CD14-positive monocyte (primary cell): Measurements from ENCODE around the gene HNRNPLL. TPM values are rescaled to one million over a fixed set of nuclear protein-coding genes. Genes with fewer than 3 reads are reported as not detected.

Source experiments
- DNase-seq, 3 donors: peaks; one replicate each; pipeline ENCODE4 v3.0.0-alpha.2; 2011 to 2022
- H2AFZ ChIP-seq: 2 replicates; pipeline ENCODE4 v1.6.0; 2012; ENCODE audit warnings: mild to moderate bottlenecking, low read depth, low read length, inconsistent platforms; ENCODE audit not compliant: insufficient read depth, poor library complexity, severe bottlenecking
- H3K27ac ChIP-seq, 2 donors: 1 replicate in 1 of 2; 2 replicates in 1 of 2; pipeline ENCODE4 v1.5.1; 2012 to 2013; ENCODE audit warnings: low read length in 2 of 2, control low read depth in 1 of 2, inconsistent platforms in 1 of 2, low read depth in 1 of 2, mild to moderate bottlenecking in 1 of 2
- H3K27me3 ChIP-seq, 2 donors: one replicate each; pipeline versions ENCODE4 v1.6.0 to v1.6.1; 2011 to 2013; ENCODE audit warnings: low read length in 2 of 2; ENCODE audit not compliant: control insufficient read depth in 2 of 2, insufficient read depth in 2 of 2
- H3K36me3 ChIP-seq, 2 donors: replicated peaks in 1 of 2; 1 replicate in 1 of 2; 2 replicates in 1 of 2; pipeline versions ENCODE4 v1.5.1 to v1.6.1; 2012 to 2013; ENCODE audit warnings: low read length in 2 of 2, control low read depth in 1 of 2, inconsistent platforms in 1 of 2, mild to moderate bottlenecking in 1 of 2; ENCODE audit not compliant: insufficient read depth in 2 of 2, control insufficient read depth in 1 of 2
- H3K4me1 ChIP-seq, 2 donors: 1 replicate in 1 of 2; 2 replicates in 1 of 2; pipeline versions ENCODE4 v1.5.1 to v1.6.1; 2012 to 2013; ENCODE audit warnings: low read length in 2 of 2, control low read depth in 1 of 2, inconsistent platforms in 1 of 2, mild to moderate bottlenecking in 1 of 2, moderate library complexity in 1 of 2; ENCODE audit not compliant: insufficient read depth in 2 of 2, control insufficient read depth in 1 of 2
- H3K4me2 ChIP-seq: replicated peaks from 2 replicates; pipeline ENCODE3; 2012; ENCODE audit warnings: low read length, moderate library complexity, mild to moderate bottlenecking; ENCODE audit not compliant: poor library complexity, severe bottlenecking; ENCODE audit errors: extremely low read depth
- H3K4me3 ChIP-seq, 3 experiments: fragments of 200-600 bp in 1 of 3; sonication (generic) in 1 of 3; replicated peaks in 1 of 3; 1 replicate in 2 of 3; 2 replicates in 1 of 3; pipeline ENCODE4 v1.5.1; 2011 to 2013; ENCODE audit warnings: low read length in 3 of 3, mild to moderate bottlenecking in 3 of 3, control low read depth in 2 of 3, low read depth in 2 of 3, inconsistent platforms in 1 of 3, moderate library complexity in 1 of 3
- H3K79me2 ChIP-seq: 2 replicates; pipeline ENCODE4 v1.6.0; 2012; ENCODE audit warnings: mild to moderate bottlenecking, control low read depth, inconsistent platforms, low read length, moderate library complexity; ENCODE audit not compliant: insufficient read depth
- H3K9ac ChIP-seq: 2 replicates; pipeline ENCODE4 v1.6.0; 2017; ENCODE audit warnings: low read length, mild to moderate bottlenecking; ENCODE audit not compliant: insufficient read depth, poor library complexity, severe bottlenecking
- H3K9me3 ChIP-seq, 2 donors: replicated peaks in 1 of 2; 1 replicate in 1 of 2; 2 replicates in 1 of 2; pipeline versions ENCODE4 v1.5.1 to v1.6.1; 2012 to 2013; ENCODE audit warnings: low read length in 2 of 2, control low read depth in 1 of 2; ENCODE audit not compliant: control insufficient read depth in 1 of 2, insufficient read depth in 1 of 2
- H4K20me1 ChIP-seq: 2 replicates; pipeline ENCODE4 v1.6.0; 2012; ENCODE audit warnings: mild to moderate bottlenecking, low read length, control low read depth, moderate library complexity; ENCODE audit not compliant: insufficient read depth
- H3K27ac Mint-ChIP-seq, 7 donors: one replicate each; pipeline ENCODE4 v1.8.0; 2020; ENCODE audit warnings: mild to moderate bottlenecking in 7 of 7, mixed read lengths in 7 of 7, moderate library complexity in 6 of 7, inconsistent platforms in 2 of 7
- H3K27me3 Mint-ChIP-seq, 3 donors: one replicate each; pipeline ENCODE4 v1.8.0; 2021 to 2022; ENCODE audit warnings: low read depth in 3 of 3, mild to moderate bottlenecking in 3 of 3, mixed read lengths in 3 of 3, moderate library complexity in 3 of 3, inconsistent platforms in 1 of 3
- H3K36me3 Mint-ChIP-seq, 2 donors: one replicate each; pipeline ENCODE4 v1.8.0; 2020; ENCODE audit warnings: mixed read lengths in 2 of 2, inconsistent platforms in 1 of 2, mild to moderate bottlenecking in 1 of 2
- H3K4me1 Mint-ChIP-seq: one replicate; pipeline ENCODE4 v1.8.0; 2020; ENCODE audit warnings: mild to moderate bottlenecking, mixed read lengths
- H3K4me3 Mint-ChIP-seq, 2 donors: one replicate each; pipeline ENCODE4 v1.8.0; 2020; ENCODE audit warnings: mild to moderate bottlenecking in 2 of 2, mixed read lengths in 2 of 2, moderate library complexity in 1 of 2
- H3K9me3 Mint-ChIP-seq, 7 donors: one replicate each; pipeline ENCODE4 v1.8.0; 2020 to 2022; ENCODE audit warnings: mixed read lengths in 7 of 7, mild to moderate bottlenecking in 6 of 7, moderate library complexity in 6 of 7, inconsistent platforms in 2 of 7
- CTCF ChIP-seq: fragments of 200-600 bp; IDR thresholded peaks from one replicate; pipeline ENCODE4 v1.8.0; 2022; ENCODE audit warnings: antibody characterized with exemption, mild to moderate bottlenecking
- WGBS: methylation state at CpG from one replicate; pipeline ENCODE4 v1.1.5; 2013; ENCODE audit warnings: missing lambda C conversion rate; ENCODE audit not compliant: insufficient coverage; 5-methylcytosine and 5-hydroxymethylcytosine counted together
- intact Hi-C, 2 donors: fragments of 100-400 bp; cut with micrococcal nuclease; formaldehyde crosslinking; loops; one replicate each; pipeline versions ENCODE4 v1.15.0 to v1.15.1; 2023
- polyA plus RNA-seq, 3 donors: library from polyadenylated mRNA; depleted of rRNA in 1 of 3; unstranded in 2 of 3; stranded (reverse) in 1 of 3; fragments of 300-500 nt in 2 of 3; fragments of >200 nt in 1 of 3; fragmentation: Illumina TruSeq in 2 of 3; gene quantifications; 1 replicate in 2 of 3; 2 replicates in 1 of 3; pipeline ENCODE4 v1.2.3, GENCODE V29; 2012 to 2021

Gene HNRNPLL
- polyA plus RNA-seq, 3 donors: 12.4 to 16.8 (median 13.8) TPM

DNA sequence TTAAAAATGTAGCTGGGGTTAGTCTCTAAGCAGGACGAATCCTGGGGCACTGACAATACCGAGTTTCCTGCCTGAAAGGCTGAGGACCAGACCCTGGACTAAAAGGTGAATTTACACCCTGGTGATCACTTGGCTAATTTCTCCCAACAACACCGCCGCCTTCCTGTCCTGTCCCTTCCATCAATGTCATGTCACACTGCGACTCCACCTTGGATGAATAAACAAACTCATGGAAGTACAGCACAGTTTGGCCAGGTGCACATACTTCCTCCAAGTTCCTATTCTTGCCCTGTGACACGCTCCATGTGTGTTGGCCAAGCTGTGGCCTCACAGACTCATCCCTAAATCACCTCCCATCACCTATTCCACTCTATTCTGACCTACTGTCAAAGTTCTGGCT, 47.3 kb upstream of the HNRNPLL start:
- Histone ChIP-seq H3K4me3 (no peak overlapping the region), H4K20me1 (no peaks in the 10 kb centered on the region), H3K9ac (no peak overlapping the region), H3K36me3 (no peaks in the 10 kb centered on the region), H3K27me3 (no peaks in the 10 kb centered on the region), H2AFZ (no peak overlapping the region), H3K27ac (no peak overlapping the region), H3K4me1 (peaks cover 42 to 49% of the 10 kb centered on the region in 2 donors), H3K4me2 (no peak overlapping the region), H3K9me3 (peaks cover 25 to 29% of the 10 kb centered on the region in 2 donors), H3K79me2 (no peaks in the 10 kb centered on the region)
- peaks cover 26 to 41% (median 29%) of the 10 kb centered on the region in 7 donors for H3K9me3 Mint-ChIP-seq
- H3K4me3 Mint-ChIP-seq: no peak overlapping the region
- peaks cover 45% of the 10 kb centered on the region for H3K4me1 Mint-ChIP-seq
- 98% methylated on average over 5 of the region's 6 CpGs for WGBS
- peaks cover 5 to 8% of the 10 kb centered on the region in 2 donors for H3K36me3 Mint-ChIP-seq
- no peak overlapping the region for H3K27ac Mint-ChIP-seq
- TF ChIP-seq CTCF: no peak
- DNase-seq: no peak
- intact Hi-C loops: loop anchor here in 1 of 2 donors (5.0 kb wide), 1 partner anchor 33 kb away; no protein-coding TSS in a partner anchor
- H3K27me3 Mint-ChIP-seq: peaks cover 0 to 5% (median 0%) of the 10 kb centered on the region in 3 donors

- Mint-ChIP-seq H3K4me1 (peaks cover 42% of the 10 kb centered on the region), H3K27ac (peak overlapping the region in 1 of 7 donors; percentile 20), H3K4me3 (no peak overlapping the region), H3K36me3 (peaks cover 7 to 8% of the 10 kb centered on the region in 2 donors), H3K9me3 (peaks cover 26 to 41% (median 29%) of the 10 kb centered on the region in 7 donors), H3K27me3 (peaks cover 0 to 5% (median 0%) of the 10 kb centered on the region in 3 donors)
- DNase-seq: no peak
- no peaks in the 10 kb centered on the region for H4K20me1 ChIP-seq
- peak overlapping the region in 1 of 3 experiments; percentile 33 for H3K4me3 ChIP-seq
- 95% methylated on average over 7 of the region's 12 CpGs for WGBS
- no peak overlapping the region for H3K4me2 ChIP-seq
- H3K36me3 ChIP-seq: no peaks in the 10 kb centered on the region
- H3K27ac ChIP-seq: no peak overlapping the region
- no peak for TF ChIP-seq CTCF
- H3K9me3 ChIP-seq: peaks cover 25 to 29% of the 10 kb centered on the region in 2 donors
- no peak overlapping the region for H2AFZ ChIP-seq
- peaks cover 38 to 44% of the 10 kb centered on the region in 2 donors for H3K4me1 ChIP-seq
- H3K79me2 ChIP-seq: no peaks in the 10 kb centered on the region
- H3K9ac ChIP-seq: no peak overlapping the region
- H3K27me3 ChIP-seq: no peaks in the 10 kb centered on the region
- intact Hi-C loops: no loop called here
Observed at GRCh38 chr2:38649176-38649728, 46.5 kb upstream of the HNRNPLL start.
